Middle frontal gyrus (tissue), 1 donor: Measurements from ENCODE around the gene RASSF10.

Experiments
- DNase-seq: peaks from one replicate; pipeline ENCODE4 v3.0.0-alpha.2; 2015; ENCODE audit warnings: low spot score; ENCODE audit errors: extremely low spot score

Gene RASSF10

GRCh38 chr11:13008625-13009475 lies at the start of gene RASSF10:
Gene RASSF10 (plus strand): TSS chr11:13009316. CDS start chr11:13009577, 261 bp downstream.
- no peak for DNase-seq

- DNase-seq: no peak
These were observed 47.5 kb upstream of the RASSF10 start for GRCh38 chr11:12961615-12962014.

GRCh38 chr11:12962306-12962705 lies 46.8 kb upstream of the RASSF10 start:
- DNase-seq: no peak

GRCh38 chr11:12963051-12963450 lies 46.1 kb upstream of the RASSF10 start:
- no peak for DNase-seq

GRCh38 chr11:12963792-12964536 lies 45.2 kb upstream of the RASSF10 start:
- peak; percentile 25 for DNase-seq

GRCh38 chr11:12964650-12965049 lies 44.5 kb upstream of the RASSF10 start:
- no peak for DNase-seq

GRCh38 chr11:12966002-12966401 lies 43.1 kb upstream of the RASSF10 start:
- no peak for DNase-seq

GRCh38 chr11:12968101-12968500 lies 41.0 kb upstream of the RASSF10 start:
- DNase-seq: no peak

GRCh38 chr11:12968826-12969225 lies 40.3 kb upstream of the RASSF10 start:
- DNase-seq: no peak

GRCh38 chr11:12971955-12972354 lies 37.2 kb upstream of the RASSF10 start:
- DNase-seq: no peak

- DNase-seq: no peak
These were observed 35.5 kb upstream of the RASSF10 start for GRCh38 chr11:12973528-12974181.

- no peak for DNase-seq
These were observed 33.9 kb upstream of the RASSF10 start for GRCh38 chr11:12975195-12975594.

- DNase-seq: no peak
These were observed 29.0 kb upstream of the RASSF10 start for GRCh38 chr11:12979928-12980689.

- no peak for DNase-seq
These were observed 27.2 kb upstream of the RASSF10 start for GRCh38 chr11:12981676-12982522.

GRCh38 chr11:12983336-12983735 lies 25.8 kb upstream of the RASSF10 start:
- no peak for DNase-seq

- DNase-seq: no peak
These were observed 22.8 kb upstream of the RASSF10 start for GRCh38 chr11:12986194-12986898.

GRCh38 chr11:12989428-12990161 lies 19.5 kb upstream of the RASSF10 start:
- no peak for DNase-seq

GRCh38 chr11:12990162-12990480 lies 19.0 kb upstream of the RASSF10 start:
- DNase-seq: no peak

- DNase-seq: no peak
These were observed 17.7 kb upstream of the RASSF10 start for GRCh38 chr11:12991426-12991825.
